T-helper 1 cell (primary cell): Measurements from ENCODE around the gene DEFB127.
A peak's percentile ranks its signal among the peaks of the same experiment; 100 is the strongest.
"Not testable (repeated sequence)": the region's sequence is repeated elsewhere in the genome, so short reads cannot be mapped to it uniquely, and the experiment has no call there.

Source experiments
- DNase-seq, 5 donors: peaks; one replicate each; pipeline ENCODE4 v3.0.0-alpha.2; 2012 to 2020
- total RNA-seq, 4 donors: gene quantifications; one replicate each; lab custom pipeline; 2026; lab: John Stamatoyannopoulos, UW

Gene DEFB127, protein sequence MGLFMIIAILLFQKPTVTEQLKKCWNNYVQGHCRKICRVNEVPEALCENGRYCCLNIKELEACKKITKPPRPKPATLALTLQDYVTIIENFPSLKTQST
- 0 reads per million in 4 donors for total RNA-seq

DNA sequence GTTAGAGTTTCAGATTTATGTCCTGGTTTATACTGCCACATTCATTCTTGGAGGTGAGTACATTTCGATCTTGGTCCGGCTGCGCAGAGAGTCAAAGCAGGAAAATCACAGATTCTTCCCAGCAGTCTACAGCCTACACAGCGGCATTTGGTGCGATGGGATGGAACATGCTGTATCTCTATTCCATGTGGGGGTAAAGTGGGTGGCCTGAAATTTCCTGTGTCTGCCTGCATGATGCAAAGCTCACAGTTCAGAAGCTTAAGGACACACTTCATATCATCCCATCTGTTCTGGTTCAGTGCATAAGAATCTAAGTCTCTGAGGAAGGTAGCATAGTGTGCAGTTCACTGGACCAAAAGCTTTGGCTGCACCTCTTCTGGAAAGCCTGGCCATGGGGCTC lies at the start of gene DEFB127:
Gene DEFB127 (plus strand): TSS at position 301 of the 400 bp plus-strand sequence. CDS start 91 bp downstream, at position 392.
- DNase-seq, result no peak

DNA sequence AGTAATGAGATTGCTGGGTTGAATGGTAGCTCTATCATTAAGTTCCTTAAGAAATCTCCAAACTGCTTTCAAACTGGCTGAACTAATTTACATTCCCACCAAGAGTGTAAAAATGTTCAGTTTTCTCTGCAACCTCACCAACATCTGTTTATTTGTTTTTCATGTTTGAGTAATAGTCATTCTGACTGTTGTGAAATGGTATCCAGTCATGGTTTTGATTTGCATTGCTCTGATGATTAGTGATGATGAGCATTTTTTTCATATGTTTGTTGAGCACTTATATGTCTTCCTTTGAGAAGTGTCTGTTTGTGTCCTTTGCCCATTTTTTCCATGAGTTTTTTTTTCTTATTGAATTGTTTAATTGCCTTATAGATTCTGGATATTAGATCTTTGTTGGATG lies 44.9 kb upstream of the DEFB127 start:
- no peak for DNase-seq

DNA sequence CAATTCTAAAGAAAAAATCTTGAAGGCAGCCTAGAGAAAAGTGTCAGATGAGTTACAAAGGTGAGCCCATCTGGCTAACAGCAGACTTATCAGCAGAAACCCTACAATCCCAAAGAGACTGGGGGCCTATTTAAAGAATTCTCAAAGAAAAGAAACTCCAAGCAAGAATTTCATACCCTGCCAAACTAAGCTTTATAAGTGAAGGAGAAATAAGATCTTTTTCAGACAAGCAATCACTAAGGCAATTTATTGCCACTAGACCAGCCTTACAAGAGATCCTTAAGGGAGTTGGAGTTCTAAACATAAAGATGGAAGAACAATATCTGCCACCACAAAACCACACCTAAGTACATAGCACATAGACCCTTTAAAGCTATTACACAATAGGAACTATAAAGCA lies 39.7 kb upstream of the DEFB127 start:
- no peak for DNase-seq

DNA sequence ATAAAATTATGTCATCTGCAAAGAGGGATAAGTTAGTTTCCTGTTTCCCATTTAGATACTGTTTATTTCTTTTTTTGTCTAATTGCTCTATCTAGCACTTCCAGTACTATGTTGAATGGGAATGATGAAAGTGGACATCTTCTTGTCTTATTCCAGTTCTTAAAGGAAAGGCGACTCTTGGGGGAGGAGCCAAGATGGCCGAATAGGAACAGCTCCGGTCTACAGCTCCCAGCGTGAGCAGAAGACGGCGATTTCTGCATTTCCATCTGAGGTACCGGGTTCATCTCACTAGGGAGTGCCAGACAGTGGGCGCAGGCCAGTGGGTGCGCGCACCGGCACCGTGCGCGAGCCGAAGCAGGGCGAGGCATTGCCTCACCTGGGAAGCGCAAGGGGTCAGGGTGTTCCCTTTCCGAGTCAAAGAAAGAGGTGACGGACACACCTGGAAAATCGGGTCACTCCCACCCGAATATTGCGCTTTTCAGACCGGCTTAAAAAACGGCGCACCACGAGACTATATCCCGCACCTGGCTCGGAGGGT lies 27.4 kb upstream of the DEFB127 start:
- DNase-seq, result not testable (repeated sequence)

DNA sequence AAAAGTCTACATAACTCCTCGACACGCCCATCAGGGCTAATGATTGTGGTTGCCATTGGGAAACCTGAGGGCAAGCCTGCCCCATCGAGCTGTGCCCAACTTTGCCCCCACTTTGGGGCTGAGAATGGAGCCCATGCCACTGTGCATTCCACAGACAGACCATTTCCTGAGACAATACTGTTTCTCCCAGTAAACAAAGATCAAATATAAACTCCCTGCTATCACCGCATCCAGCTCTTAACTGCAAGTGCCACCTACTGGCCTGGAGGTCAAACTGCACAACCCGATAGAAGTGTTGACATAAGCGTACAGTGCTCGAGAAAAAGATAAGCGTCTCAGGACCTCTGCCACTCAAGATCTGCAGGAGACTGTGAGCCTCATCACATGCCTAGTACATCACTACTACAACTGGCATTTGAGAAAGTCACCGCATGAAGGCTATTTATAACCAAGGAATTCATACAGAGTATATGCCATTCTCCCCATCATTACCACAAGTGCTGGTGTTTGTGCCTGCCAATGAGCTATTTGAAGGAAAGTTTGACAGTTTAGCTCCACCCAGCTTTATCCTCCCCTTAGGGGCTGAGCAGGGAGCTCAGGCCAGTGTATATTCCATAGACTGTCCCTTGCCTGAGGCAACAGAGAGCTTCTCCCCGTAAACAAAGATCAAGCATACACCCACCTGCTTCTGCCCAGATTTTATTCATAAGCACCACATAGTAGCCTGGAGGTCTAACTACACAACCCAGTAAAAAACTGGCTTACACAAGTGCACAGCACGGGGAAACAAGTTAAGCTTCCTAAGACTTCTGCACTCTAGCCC lies 19.4 kb upstream of the DEFB127 start:
- peak in 1 of 5 donors; percentile 5 for DNase-seq

DNA sequence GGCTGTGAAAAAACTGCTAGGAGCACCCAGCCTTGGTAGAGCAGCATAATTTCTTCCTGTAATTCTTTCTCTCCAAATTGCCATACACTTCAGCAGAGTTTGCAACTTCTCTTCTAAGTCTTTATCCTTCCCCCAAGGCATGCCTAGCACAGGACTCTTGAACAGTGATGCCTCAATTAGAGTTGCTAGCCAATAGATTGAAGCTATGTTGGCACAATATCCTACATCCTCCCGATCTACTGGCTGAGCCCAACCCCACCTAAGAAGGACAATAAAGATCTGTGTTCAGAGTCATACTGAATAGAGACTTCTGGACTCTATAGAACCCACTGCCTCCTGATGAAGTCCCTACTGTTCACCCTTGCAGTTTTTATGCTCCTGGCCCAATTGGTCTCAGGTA lies 15.0 kb upstream of the DEFB127 start, which contains the start of gene DEFB126:
Gene DEFB126 (plus strand): TSS at position 301 of the 400 bp plus-strand sequence. CDS start 39 bp downstream, at position 340.
- DNase-seq, result no peak

DNA sequence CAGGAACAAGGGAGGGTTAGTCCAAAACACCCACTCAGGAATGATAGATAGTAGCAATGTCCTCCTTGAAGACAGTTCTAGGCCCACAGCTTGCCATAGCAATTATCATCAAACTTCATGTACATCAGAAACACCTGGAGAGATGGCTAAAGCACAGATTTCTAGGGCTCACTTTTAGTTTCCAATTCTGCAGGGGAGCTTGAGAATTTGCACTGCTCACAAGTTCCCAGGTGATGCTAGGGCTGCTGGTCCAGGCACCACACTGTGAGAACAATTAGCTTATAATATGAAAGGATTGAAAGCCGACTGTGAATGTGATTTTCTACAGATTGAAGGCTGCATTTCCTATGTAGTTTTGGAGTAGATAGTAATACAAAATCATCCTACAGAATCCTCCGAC lies 11.4 kb upstream of the DEFB127 start:
- no peak for DNase-seq

DNA sequence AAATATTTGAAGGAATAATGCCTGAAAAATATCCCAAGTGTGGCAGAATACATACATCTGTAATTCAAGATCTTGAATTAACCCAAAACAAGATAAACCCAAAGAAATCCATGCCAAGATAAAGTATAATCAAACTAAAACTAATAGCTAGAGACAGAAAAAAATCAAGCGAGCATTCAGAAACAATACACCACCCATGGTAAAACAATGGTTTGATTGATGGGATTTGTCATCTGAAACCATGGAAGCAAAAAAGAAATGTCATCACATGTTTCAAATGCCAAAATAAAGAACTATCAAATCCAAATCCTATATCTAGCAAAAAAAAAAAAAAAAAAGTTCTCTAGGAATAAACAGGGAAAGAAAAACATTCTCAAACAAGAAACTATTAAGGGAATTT lies 5.1 kb upstream of the DEFB127 start:
- no peak for DNase-seq

DNA sequence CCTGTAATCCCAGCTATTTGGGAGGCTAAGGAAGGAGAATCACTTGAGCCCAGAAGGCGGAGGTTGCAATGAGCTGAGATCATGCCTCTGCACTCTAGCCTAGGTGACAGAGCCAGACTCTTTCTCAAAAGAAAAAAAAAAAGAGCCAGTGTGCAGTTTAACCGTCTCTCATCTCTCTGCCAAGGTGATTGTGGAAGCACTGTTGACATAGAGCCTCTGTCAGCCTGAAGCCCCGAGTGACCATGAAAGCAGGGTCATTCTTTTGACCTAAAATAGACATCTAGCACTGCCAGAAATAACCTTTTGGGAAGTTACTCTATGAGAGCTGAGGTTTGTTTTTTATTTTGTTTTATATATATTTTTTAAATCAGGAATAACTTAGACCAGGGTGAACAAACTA lies 7.4 kb downstream of the DEFB127 start:
- DNase-seq, result no peak

DNA sequence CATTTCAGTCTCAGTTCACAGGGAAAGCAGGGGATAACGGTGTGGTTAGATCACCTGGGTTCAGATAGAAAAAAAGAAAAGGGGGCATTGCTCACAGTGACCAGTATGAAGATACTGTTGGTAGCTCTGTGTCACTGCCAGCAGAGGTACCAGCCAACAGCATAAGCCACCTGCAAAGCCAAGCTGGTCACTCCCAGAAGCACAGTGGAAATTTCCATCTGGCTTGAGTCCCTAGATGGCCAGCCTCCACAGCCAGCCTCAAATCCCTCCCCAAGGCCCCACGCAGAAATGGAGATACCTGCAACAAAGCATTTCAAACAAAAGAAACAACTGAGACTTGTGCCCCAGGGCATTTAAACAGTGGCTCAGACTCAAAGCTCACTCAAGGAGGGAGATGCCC lies 11.6 kb downstream of the DEFB127 start:
- DNase-seq, result no peak

DNA sequence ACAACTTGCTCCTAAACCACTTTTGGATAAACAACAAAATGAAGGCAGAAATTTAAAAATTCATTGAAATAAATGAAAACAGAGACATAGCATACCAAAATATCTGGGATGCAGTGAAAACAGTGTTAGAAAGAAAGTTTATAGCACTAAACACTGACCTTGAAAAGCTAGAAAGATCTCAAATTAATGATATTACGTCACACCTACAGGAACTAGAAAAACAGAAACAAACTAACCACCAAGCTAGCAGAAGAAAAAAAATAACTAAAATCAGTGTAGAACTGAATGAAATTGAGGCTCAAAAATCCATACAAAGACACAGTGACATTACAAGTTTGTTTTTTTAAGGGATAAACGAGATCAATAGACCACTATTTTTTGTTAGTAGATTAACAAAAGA lies 27.0 kb downstream of the DEFB127 start:
- DNase-seq, result no peak

DNA sequence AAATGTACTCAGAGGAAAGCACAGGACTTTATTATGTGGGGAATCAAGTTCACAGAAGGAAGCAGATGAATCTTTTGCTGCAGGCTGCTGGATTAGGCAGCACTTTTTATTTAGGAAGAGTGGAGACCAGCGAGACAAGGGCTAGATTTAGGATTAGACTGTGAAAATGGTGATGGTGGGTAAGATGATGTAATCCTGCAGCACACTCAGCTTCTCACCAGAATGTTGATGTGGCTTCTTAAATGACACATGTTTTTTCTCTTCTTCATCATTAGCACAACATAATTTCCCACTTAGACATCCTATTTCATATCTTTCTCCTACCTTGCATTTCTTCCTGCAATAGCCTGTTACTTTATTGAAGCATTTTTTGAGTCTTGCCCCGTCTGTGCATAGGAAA lies 30.5 kb downstream of the DEFB127 start:
- DNase-seq, result no peak

DNA sequence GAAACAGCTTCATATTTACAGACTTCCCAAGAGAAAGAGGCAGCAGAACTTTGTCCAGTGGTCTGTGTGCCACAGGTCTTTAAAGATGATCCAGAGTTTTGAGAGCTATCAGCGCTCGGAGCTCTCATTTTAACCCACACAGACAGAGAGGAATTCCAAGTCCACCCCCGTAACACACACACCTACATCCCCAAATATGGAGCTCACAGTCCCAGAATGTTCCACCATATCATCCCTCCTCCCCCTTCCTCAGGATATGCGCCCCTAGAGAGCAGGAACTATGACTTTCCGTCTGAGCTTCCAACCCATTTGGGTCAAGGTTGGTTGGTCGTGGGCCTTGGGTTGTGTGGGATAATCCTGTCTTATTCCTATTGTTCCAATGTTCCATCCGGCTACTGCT lies 32.4 kb downstream of the DEFB127 start, which contains the start of gene DEFB128:
Gene DEFB128 (minus strand): TSS at position 101 of the 400 bp plus-strand sequence. CDS start 88 bp downstream, at position 13.
- no peak for DNase-seq

DNA sequence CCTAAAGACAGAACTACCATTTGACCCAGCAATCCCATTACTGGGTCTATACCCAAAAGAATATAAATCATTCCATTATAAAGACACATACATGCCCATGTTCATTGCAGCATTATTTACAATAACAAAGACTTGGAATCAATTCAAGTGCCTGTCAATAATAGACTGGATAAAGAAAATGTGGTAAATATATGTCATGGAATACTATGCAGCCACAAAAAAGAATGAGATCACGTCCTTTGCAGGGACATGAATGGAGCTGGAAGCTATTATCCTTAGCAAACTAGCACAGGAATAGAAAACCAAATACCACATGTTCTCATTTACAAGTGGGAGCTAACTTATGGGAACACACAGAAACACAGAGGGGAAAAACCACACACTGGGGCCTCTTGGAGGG lies 41.0 kb downstream of the DEFB127 start:
- DNase-seq, result no peak

DNA sequence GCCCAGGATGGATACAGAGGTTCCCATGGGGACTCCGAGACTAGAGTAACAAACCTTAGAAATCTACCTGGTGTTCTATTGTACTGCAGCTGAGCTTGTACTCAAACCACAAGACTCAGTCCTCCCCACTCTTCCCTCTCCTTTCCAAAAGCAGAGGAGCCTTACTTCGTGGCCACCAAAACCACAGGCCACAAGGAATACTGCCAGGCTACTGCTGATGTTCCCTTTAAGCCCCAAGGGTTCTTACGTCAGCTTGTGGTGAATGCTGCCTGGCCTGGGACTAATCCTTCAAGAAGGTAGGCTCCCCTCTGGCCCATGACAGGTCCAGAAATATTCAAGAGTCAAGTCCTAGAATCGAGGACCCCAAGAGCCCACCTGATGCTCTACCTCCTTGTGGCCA lies 42.7 kb downstream of the DEFB127 start:
- no peak for DNase-seq

DNA sequence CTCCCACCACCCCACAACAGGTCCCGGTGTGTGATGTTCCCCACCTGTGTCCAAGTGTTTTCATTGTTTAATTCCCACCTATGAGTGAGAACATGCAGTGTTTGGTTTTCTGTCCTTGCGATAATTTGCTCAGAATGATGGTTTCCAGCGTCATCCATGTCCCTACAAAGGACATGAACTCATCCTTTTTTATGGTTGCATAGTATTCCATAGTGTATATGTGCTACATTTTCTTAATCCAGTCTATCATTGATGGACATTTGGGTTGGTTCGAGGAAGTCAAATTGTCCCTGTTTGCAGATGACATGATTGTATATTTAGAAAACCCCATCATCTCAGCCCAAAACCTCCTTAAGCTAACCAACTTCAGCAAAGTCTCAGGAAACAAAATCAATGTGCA lies 46.4 kb downstream of the DEFB127 start:
- DNase-seq, result not testable (repeated sequence)
